OCI-LY1 (cell line): Measurements from ENCODE around the gene GBA2.
A peak's percentile ranks its signal among the peaks of the same experiment; 100 is the strongest.

Experiments used
- H2AFZ ChIP-seq: fragments of 200-600 bp; sonication (generic), shearing (Covaris generic); 2 replicates; pipeline ENCODE4 v1.6.0; 2014; ENCODE audit warnings: antibody characterized with exemption, mild to moderate bottlenecking, low read length
- H3F3A ChIP-seq: fragments of 200-600 bp; sonication (generic), shearing (Covaris generic); 2 replicates; pipeline ENCODE4 v1.6.0; 2014; ENCODE audit warnings: mild to moderate bottlenecking, antibody characterized with exemption, low read length, moderate library complexity; ENCODE audit not compliant: insufficient read depth
- H3K27ac ChIP-seq: fragments of 200-600 bp; sonication (generic); 2 replicates; pipeline ENCODE4 v1.5.1; 2014; ENCODE audit warnings: low read length, mixed run types, mild to moderate bottlenecking, low read depth; ENCODE audit not compliant: poor library complexity, severe bottlenecking
- H3K27me3 ChIP-seq: fragments of 200-600 bp; sonication (generic); 2 replicates; pipeline ENCODE4 v1.6.0; 2014; ENCODE audit warnings: antibody characterized with exemption, mild to moderate bottlenecking, low read length, moderate library complexity; ENCODE audit not compliant: insufficient read depth
- H3K36me3 ChIP-seq: fragments of 200-600 bp; sonication (generic); 2 replicates; pipeline ENCODE4 v1.6.1; 2014; ENCODE audit warnings: mild to moderate bottlenecking, antibody characterized with exemption, low read length, moderate library complexity, mixed read lengths; ENCODE audit not compliant: insufficient read depth
- H3K4me1 ChIP-seq: fragments of 200-600 bp; sonication (generic); 2 replicates; pipeline ENCODE4 v1.5.1; 2014; ENCODE audit warnings: mild to moderate bottlenecking, low read length, moderate library complexity; ENCODE audit not compliant: insufficient read depth, severe bottlenecking
- H3K4me2 ChIP-seq: fragments of 200-600 bp; sonication (generic), shearing (Covaris generic); 2 replicates; pipeline ENCODE4 v1.6.1; 2014; ENCODE audit warnings: low read length
- H3K4me3 ChIP-seq: fragments of 200-600 bp; sonication (generic); 2 replicates; pipeline ENCODE4 v1.5.1; 2014; ENCODE audit warnings: low read length, low read depth, mild to moderate bottlenecking, mixed read lengths; ENCODE audit not compliant: poor library complexity, severe bottlenecking
- H3K79me2 ChIP-seq: fragments of 200-600 bp; shearing (Covaris generic); 2 replicates; pipeline ENCODE4 v1.6.1; 2016; ENCODE audit warnings: mixed run types, low read length, mixed read lengths; ENCODE audit not compliant: insufficient read depth
- H3K9ac ChIP-seq: fragments of 200-600 bp; sonication (generic), shearing (Covaris generic); 2 replicates; pipeline ENCODE4 v1.6.1; 2014; ENCODE audit warnings: mild to moderate bottlenecking, low read length, mixed read lengths
- H3K9me2 ChIP-seq: fragments of 200-600 bp; sonication (generic), shearing (Covaris generic); 2 replicates; pipeline ENCODE4 v1.6.1; 2014; ENCODE audit warnings: low read depth, mild to moderate bottlenecking, low read length, mixed read lengths
- H3K9me3 ChIP-seq: fragments of 200-600 bp; shearing (Covaris generic); 2 replicates; pipeline ENCODE4 v1.6.1; 2014; ENCODE audit warnings: low read length, mixed read lengths
- H4K20me1 ChIP-seq: fragments of 200-600 bp; sonication (generic), shearing (Covaris generic); 2 replicates; pipeline ENCODE4 v1.6.0; 2016; ENCODE audit warnings: mild to moderate bottlenecking, low read length; ENCODE audit not compliant: insufficient read depth
- EZH2 ChIP-seq: fragments of 200-600 bp; sonication (generic), shearing (Covaris generic); IDR thresholded peaks from 2 replicates; pipeline ENCODE4 v1.8.0; 2017; ENCODE audit warnings: borderline replicate concordance, mixed run types, mild to moderate bottlenecking, antibody characterized with exemption, low read length, moderate library complexity, mixed read lengths
- TF ChIP-seq, protein P1 (sequence below): fragments of 200-600 bp; sonication (generic), shearing (Covaris generic); IDR thresholded peaks from 2 replicates; pipeline ENCODE4 v1.5.1; 2017; ENCODE audit warnings: mild to moderate bottlenecking, antibody characterized with exemption, low read length, moderate library complexity, mixed read lengths

The GBA2 gene

DNA sequence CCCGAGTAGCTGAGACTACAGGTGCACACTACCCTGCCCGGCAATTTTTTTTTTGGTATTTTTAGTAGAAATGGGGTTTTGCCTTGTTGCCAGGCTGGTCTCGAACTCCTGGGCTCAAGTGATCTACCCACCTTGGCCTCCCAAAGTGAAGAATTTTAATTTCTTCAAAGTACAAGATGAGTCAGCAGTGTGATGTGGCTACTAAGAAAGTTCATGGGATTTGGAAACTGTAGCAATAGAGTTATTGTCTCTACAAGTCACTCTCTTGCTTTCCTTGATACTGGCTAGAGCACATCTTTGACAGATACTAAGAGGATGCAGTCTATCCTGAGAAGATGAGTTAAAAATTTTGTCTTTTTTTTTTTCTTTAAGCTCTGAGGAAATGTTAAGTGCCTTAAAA, 14.9 kb downstream of the GBA2 start:
- H3K9me2 ChIP-seq: no peaks in the 10 kb centered on the region
- no peaks in the 10 kb centered on the region for H3K27me3 ChIP-seq
- H3K4me3 ChIP-seq: no peak overlapping the region
- no peaks in the 10 kb centered on the region for H3F3A ChIP-seq
- no peaks in the 10 kb centered on the region for H4K20me1 ChIP-seq
- peaks cover 43% of the 10 kb centered on the region for H3K36me3 ChIP-seq
- peaks cover 35% of the 10 kb centered on the region for H3K4me1 ChIP-seq
- H3K9me3 ChIP-seq: no peaks in the 10 kb centered on the region
- H3K79me2 ChIP-seq: peaks cover 19% of the 10 kb centered on the region
- no peak overlapping the region for H3K27ac ChIP-seq
- H3K4me2 ChIP-seq: no peak overlapping the region
- TF ChIP-seq EZH2: no peak
- TF ChIP-seq, protein P1, sequence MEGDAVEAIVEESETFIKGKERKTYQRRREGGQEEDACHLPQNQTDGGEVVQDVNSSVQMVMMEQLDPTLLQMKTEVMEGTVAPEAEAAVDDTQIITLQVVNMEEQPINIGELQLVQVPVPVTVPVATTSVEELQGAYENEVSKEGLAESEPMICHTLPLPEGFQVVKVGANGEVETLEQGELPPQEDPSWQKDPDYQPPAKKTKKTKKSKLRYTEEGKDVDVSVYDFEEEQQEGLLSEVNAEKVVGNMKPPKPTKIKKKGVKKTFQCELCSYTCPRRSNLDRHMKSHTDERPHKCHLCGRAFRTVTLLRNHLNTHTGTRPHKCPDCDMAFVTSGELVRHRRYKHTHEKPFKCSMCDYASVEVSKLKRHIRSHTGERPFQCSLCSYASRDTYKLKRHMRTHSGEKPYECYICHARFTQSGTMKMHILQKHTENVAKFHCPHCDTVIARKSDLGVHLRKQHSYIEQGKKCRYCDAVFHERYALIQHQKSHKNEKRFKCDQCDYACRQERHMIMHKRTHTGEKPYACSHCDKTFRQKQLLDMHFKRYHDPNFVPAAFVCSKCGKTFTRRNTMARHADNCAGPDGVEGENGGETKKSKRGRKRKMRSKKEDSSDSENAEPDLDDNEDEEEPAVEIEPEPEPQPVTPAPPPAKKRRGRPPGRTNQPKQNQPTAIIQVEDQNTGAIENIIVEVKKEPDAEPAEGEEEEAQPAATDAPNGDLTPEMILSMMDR: no peak
- no peak overlapping the region for H2AFZ ChIP-seq
- no peak overlapping the region for H3K9ac ChIP-seq

DNA sequence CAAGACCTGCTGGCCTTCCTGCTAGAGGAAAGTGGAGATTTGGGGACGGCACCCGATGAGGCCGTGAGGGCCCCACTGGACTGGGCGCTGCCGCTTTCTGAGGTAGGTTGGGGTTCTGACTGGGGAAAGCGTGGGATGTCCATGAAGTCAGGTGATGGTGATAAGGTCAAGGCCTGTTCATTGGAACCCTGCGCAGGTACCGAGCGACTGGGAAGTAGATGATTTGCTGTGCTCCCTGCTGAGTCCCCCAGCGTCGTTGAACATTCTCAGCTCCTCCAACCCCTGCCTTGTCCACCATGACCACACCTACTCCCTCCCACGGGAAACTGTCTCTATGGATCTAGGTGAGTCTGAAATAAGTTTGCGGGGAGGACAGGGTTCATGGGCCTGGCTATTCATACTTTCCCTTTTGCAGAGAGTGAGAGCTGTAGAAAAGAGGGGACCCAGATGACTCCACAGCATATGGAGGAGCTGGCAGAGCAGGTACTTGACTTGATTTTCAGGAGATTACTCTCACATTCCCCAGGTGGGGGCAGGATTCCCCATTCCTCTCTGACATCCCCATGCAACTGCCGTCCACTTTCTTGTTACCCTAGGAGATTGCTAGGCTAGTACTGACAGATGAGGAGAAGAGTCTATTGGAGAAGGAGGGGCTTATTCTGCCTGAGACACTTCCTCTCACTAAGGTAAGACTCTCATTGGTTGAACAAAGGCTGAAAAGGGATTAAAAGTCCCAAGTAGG, 16.1 kb downstream of the GBA2 start:
- Histone ChIP-seq H3K4me1 (peaks cover 46% of the 10 kb centered on the region), H3K27me3 (no peaks in the 10 kb centered on the region), H2AFZ (no peak overlapping the region), H3F3A (no peaks in the 10 kb centered on the region), H4K20me1 (no peaks in the 10 kb centered on the region), H3K4me2 (peak overlapping the region; percentile 94), H3K9me3 (no peaks in the 10 kb centered on the region), H3K4me3 (peak overlapping the region; percentile 96), H3K9ac (peak overlapping the region; percentile 95), H3K27ac (peak overlapping the region; percentile 71), H3K36me3 (peaks cover 32% of the 10 kb centered on the region), H3K79me2 (peaks cover 27% of the 10 kb centered on the region), H3K9me2 (no peaks in the 10 kb centered on the region)
- no peak for TF ChIP-seq EZH2
- TF ChIP-seq, protein P1: peak; percentile 6; the same call in 1 of the 2 replicates

DNA sequence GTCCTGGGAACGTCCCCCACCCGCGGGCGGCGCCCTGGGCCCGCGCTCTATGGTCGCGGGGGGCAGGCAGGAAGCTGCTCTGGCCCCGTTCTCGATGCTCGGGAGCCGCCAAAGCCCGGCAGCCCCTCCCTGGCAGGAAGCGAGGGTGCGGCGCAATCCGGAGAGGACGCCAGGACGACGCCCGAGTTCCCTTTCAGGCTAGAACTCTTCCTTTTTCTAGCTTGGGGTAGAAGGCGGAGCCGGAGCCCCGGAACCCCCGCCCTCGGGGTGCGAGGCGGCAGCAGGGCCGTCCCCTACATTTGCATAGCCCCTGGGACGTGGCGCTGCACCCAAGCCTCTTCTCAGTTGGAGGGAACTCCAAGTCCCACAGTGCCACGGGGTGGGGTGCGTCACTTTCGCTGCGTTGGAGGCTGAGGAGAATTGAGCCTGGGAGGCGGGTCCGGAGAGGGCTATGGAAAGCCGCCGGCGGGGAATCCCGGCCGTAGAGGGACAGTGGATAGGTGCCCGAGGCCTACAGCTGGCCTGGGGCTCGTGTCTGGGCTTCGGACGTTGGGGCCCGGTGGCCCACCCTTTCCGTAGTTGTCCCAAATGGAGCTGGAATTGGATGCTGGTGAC, 16.7 kb downstream of the GBA2 start, which contains the start of the genes CREB3 and TLN1:
Gene CREB3, plus strand, starts transcription at position 482 of the 615 bp plus-strand sequence. Its CDS starts 107 bp downstream, at position 589.
Gene TLN1, minus strand, starts transcription at position 11 of the 615 bp plus-strand sequence. CDS start 6,501 bp downstream, outside the sequence.
- TF ChIP-seq EZH2: no peak
- TF ChIP-seq, protein P1: peak; percentile 32
- peak within 1 kb of the TSS; percentile 71 for H3K27ac ChIP-seq
- H3K36me3 ChIP-seq: peaks cover 25% of the 10 kb centered on the region
- H3K4me3 ChIP-seq: peak within 1 kb of the TSS; percentile 96
- H4K20me1 ChIP-seq: no peaks in the 10 kb centered on the region
- H3F3A ChIP-seq: no peaks in the 10 kb centered on the region
- H3K79me2 ChIP-seq: peaks cover 28% of the 10 kb centered on the region
- H3K4me2 ChIP-seq: peak within 1 kb of the TSS; percentile 94
- H3K9me3 ChIP-seq: no peaks in the 10 kb centered on the region
- H3K9me2 ChIP-seq: no peaks in the 10 kb centered on the region
- no peak within 1 kb of the TSS for H2AFZ ChIP-seq
- H3K27me3 ChIP-seq: no peaks in the 10 kb centered on the region
- peak within 1 kb of the TSS; percentile 95 for H3K9ac ChIP-seq
- peaks cover 53% of the 10 kb centered on the region for H3K4me1 ChIP-seq
